HL-60 (cell line): ENCODE measurements around the gene TOR1A.

Experiments used
- DNase-seq, 2 experiments: peaks; one replicate each; pipeline ENCODE4 v3.0.0-alpha.2; 2010 to 2020; ENCODE audit warnings: low read depth in 1 of 2, low spot score in 1 of 2
- H3K27ac ChIP-seq: fragments of 250-450 bp; sonication (Bioruptor Pico); replicated peaks from 2 replicates; pipeline ENCODE4 v1.5.1; 2020; ENCODE audit warnings: mild to moderate bottlenecking, moderate library complexity
- H3K27me3 ChIP-seq: fragments of 250-450 bp; sonication (Bioruptor Pico); 2 replicates; pipeline ENCODE4 v1.5.1; 2021; ENCODE audit warnings: mild to moderate bottlenecking, moderate library complexity; ENCODE audit not compliant: insufficient read depth, poor library complexity, severe bottlenecking
- H3K4me3 ChIP-seq: replicated peaks from 2 replicates; pipeline ENCODE4 v1.5.1; 2011; ENCODE audit warnings: mild to moderate bottlenecking, control low read depth, low read length; ENCODE audit not compliant: insufficient read depth
- CTCF ChIP-seq: IDR thresholded peaks from one replicate; pipeline ENCODE4 v1.5.1; 2011; ENCODE audit warnings: low read length, control low read depth, inconsistent platforms; ENCODE audit not compliant: insufficient read depth
- GABPA ChIP-seq: IDR thresholded peaks from 2 replicates; pipeline ENCODE4 v1.6.1; 2012; ENCODE audit warnings: low read depth
- POLR2AphosphoS5 ChIP-seq: IDR thresholded peaks from 2 replicates; pipeline ENCODE4 v1.6.1; 2012; ENCODE audit warnings: low read depth
- REST ChIP-seq: IDR thresholded peaks from 2 replicates; pipeline ENCODE4 v1.6.1; 2012; ENCODE audit warnings: low read depth; ENCODE audit not compliant: insufficient replicate concordance
- SPI1 ChIP-seq: IDR thresholded peaks from 2 replicates; pipeline ENCODE4 v1.6.1; 2012; ENCODE audit warnings: low read depth, mild to moderate bottlenecking, borderline replicate concordance

The TOR1A gene

GRCh38 chr9:129828969-129829368, 5.0 kb upstream of the TOR1A start:
- no peak overlapping the region for H3K27ac ChIP-seq
- no peaks in the 10 kb centered on the region for H3K27me3 ChIP-seq
- H3K4me3 ChIP-seq, result no peak overlapping the region
- no peak for TF ChIP-seq GABPA
- TF ChIP-seq POLR2AphosphoS5, result no peak
- TF ChIP-seq REST, result no peak
- TF ChIP-seq CTCF, result no peak
- no peak for TF ChIP-seq SPI1
- no peak for DNase-seq

GRCh38 chr9:129828051-129828450, 4.1 kb upstream of the TOR1A start:
- DNase-seq, result no peak
- TF ChIP-seq GABPA, result no peak
- TF ChIP-seq REST, result no peak
- TF ChIP-seq POLR2AphosphoS5, result no peak
- TF ChIP-seq SPI1, result no peak
- no peak for TF ChIP-seq CTCF
- H3K27me3 ChIP-seq, result no peaks in the 10 kb centered on the region
- no peak overlapping the region for H3K27ac ChIP-seq
- H3K4me3 ChIP-seq, result no peak overlapping the region

- H3K27me3 ChIP-seq, result no peaks in the 10 kb centered on the region
- no peak for DNase-seq
- no peak overlapping the region for H3K4me3 ChIP-seq
- H3K27ac ChIP-seq, result no peak overlapping the region
- TF ChIP-seq SPI1, result no peak
- TF ChIP-seq CTCF, result no peak
- TF ChIP-seq REST, result no peak
- TF ChIP-seq POLR2AphosphoS5, result no peak
- TF ChIP-seq GABPA, result no peak
These were observed 2.8 kb upstream of the TOR1A start for GRCh38 chr9:129826759-129827158.
